ENCODE results near the gene FBXW8. TPM values are rescaled to one million over a fixed set of nuclear protein-coding genes. Genes with fewer than 3 reads are reported as not detected.

FBXW8 gene
- total and polyA plus RNA-seq, 2 donors (not counting 3 experiments of a cell fraction or from before 2014, with no cell fraction given), result 15.4 TPM

DNA sequence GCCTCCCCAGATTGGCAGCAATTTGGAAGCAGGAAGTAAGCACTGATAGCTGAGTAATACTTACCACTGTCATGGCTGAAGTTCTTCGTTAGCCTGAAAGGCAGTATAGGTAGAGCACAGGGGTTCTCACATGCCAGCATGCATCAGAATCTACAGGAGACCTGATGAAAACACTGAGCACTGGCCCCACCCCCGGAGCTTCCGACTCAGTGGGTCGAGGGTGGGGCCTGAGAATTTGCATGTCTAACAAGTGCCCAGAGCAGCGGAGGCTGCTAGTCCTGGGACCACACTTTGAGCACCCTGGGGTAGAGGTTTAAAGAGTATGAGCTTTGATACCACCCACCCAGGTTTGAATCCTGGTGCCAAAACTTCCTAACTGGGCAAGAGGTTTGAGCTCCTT lies 89.6 kb downstream of the FBXW8 start:
- H3K9me3 ChIP-seq (replicated peaks; ENCODE audit: control insufficient read depth, insufficient read depth, low read length), result no peaks in the 10 kb centered on the region
- ChIA-PET POLR2A (no interaction called here), CTCF (interaction anchor here (1.8 kb wide), 1 partner anchor 11 kb away, joined by 5 read pairs; no protein-coding TSS in a partner anchor)
- dilution Hi-C loops (cut with MboI; ENCODE audit: extremely low pct_ligation_motif_present, low sequenced_read_pairs) (no loop called here), intact Hi-C loops (cut with micrococcal nuclease) (no loop called here)
- DNase-seq (ENCODE audit: low read depth, low spot score) (no peak), FAIRE-seq (no peak)
- H3K4me1 ChIP-seq (ENCODE audit: control insufficient read depth, extremely low read depth, insufficient read depth, low read length), result no peaks in the 10 kb centered on the region
- no peaks in the 10 kb centered on the region for H3K9me1 ChIP-seq (replicated peaks; ENCODE audit: control insufficient read depth, extremely low read depth, insufficient read depth, low read length)
- H3K36me3 ChIP-seq (ENCODE audit: control insufficient read depth in 2 of 2, extremely low read depth in 1 of 2, insufficient read depth in 2 of 2, low read length in 2 of 2), result peaks cover 0 to 6% of the 10 kb centered on the region in 2 experiments
- no peak overlapping the region for H2AFZ ChIP-seq (ENCODE audit: low read depth, low read length)
- TF ChIP-seq, protein P1, sequence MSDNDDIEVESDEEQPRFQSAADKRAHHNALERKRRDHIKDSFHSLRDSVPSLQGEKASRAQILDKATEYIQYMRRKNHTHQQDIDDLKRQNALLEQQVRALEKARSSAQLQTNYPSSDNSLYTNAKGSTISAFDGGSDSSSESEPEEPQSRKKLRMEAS (IDR thresholded peaks at IDR 0.05; ENCODE audit: insufficient read depth, insufficient read length), result no peak
- TF ChIP-seq POLR2A (IDR thresholded peaks at IDR 0.05; ENCODE audit: low read depth, low read length) (no peak), MYC (IDR thresholded peaks at IDR 0.05; ENCODE audit: low read depth, low read length) (no peak), EZH2 (IDR thresholded peaks at IDR 0.05; ENCODE audit: borderline replicate concordance, low read depth, low read length, severe bottlenecking) (no peak), POLR2AphosphoS5 (IDR thresholded peaks at IDR 0.05; ENCODE audit: insufficient read depth, low read depth, low read length) (no peak), GATA2 (IDR thresholded peaks at IDR 0.05; ENCODE audit: insufficient read depth, insufficient read length, low read depth, low read length) (no peak), JUN (IDR thresholded peaks at IDR 0.05; ENCODE audit: borderline replicate concordance, insufficient read depth, insufficient read length, low read depth) (no peak), FOS (IDR thresholded peaks at IDR 0.05; ENCODE audit: borderline replicate concordance, insufficient read depth, low read length) (no peak)
- TF ChIP-seq, protein P2, sequence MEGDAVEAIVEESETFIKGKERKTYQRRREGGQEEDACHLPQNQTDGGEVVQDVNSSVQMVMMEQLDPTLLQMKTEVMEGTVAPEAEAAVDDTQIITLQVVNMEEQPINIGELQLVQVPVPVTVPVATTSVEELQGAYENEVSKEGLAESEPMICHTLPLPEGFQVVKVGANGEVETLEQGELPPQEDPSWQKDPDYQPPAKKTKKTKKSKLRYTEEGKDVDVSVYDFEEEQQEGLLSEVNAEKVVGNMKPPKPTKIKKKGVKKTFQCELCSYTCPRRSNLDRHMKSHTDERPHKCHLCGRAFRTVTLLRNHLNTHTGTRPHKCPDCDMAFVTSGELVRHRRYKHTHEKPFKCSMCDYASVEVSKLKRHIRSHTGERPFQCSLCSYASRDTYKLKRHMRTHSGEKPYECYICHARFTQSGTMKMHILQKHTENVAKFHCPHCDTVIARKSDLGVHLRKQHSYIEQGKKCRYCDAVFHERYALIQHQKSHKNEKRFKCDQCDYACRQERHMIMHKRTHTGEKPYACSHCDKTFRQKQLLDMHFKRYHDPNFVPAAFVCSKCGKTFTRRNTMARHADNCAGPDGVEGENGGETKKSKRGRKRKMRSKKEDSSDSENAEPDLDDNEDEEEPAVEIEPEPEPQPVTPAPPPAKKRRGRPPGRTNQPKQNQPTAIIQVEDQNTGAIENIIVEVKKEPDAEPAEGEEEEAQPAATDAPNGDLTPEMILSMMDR (IDR thresholded peaks at IDR 0.05; ENCODE audit: extremely low read depth in 1 of 2, insufficient read depth in 1 of 2, low read depth in 1 of 2, low read length in 2 of 2), result no peak
- no peak overlapping the region for H3K27ac ChIP-seq (ENCODE audit: insufficient read depth, low read depth, low read length)
- no peaks in the 10 kb centered on the region for H3K27me3 ChIP-seq (ENCODE audit: control insufficient read depth in 2 of 2, insufficient read depth in 2 of 2, low read length in 2 of 2)
- no peak overlapping the region for H3K4me3 ChIP-seq (replicated peaks in 1 of 3; ENCODE audit: insufficient read depth in 1 of 3, low read depth in 1 of 3, low read length in 3 of 3)
- no TSS peak for BruUV-seq (replicated peaks)
- H3K4me2 ChIP-seq (ENCODE audit: insufficient read depth, low read length), result no peak overlapping the region
- H3K9ac ChIP-seq (replicated peaks; ENCODE audit: extremely low read depth, insufficient read depth, low read length), result no peak overlapping the region
- H3K79me2 ChIP-seq (ENCODE audit: control insufficient read depth, insufficient read depth, low read length), result no peaks in the 10 kb centered on the region
- no peaks in the 10 kb centered on the region for H4K20me1 ChIP-seq (replicated peaks; ENCODE audit: control insufficient read depth, extremely low read depth, insufficient read depth, low read length)

Measured in endothelial cell of umbilical vein (primary cell).